ENCODE data around the gene SLC7A6OS. TPM values are rescaled to one million over a fixed set of nuclear protein-coding genes. Genes with fewer than 3 reads are reported as not detected.

The SLC7A6OS gene
- total RNA-seq, 2 experiments from 2014 or later, result 29.0 to 32.1 TPM

- DNase-seq, result no peak
- CTCF ChIA-PET, result no interaction called here
- peaks cover 30% of the 10 kb centered on the region for H3K36me3 Mint-ChIP-seq (ENCODE audit: low read depth)
These were observed 55.0 kb downstream of the SLC7A6OS start for GRCh38 chr16:68255712-68256111.

DNA sequence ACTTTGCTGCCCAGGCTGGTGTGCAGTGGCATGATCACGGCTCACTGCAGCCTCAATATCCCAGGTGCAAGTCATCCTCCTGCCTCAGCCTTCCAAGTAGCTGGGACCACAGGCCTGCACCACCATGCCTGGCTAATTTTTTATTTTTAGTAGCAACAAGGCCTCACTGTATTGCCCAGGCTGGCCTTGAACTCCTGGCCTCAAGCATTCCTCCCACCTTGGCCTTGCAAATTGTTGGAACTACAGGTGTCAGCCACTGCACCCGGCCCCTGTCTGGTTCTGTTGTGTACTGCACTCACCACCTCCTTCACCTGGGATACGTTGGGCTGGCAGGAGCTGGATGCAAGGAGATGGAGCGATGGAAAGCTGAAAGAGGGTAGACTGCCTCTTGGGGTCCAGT lies 57.0 kb downstream of the SLC7A6OS start:
- H3K4me3 Mint-ChIP-seq, result no peak overlapping the region
- H3K36me3 ChIP-seq (ENCODE audit: insufficient read depth, low read length), result peaks cover 33% of the 10 kb centered on the region

More at GRCh38 chr16:68255712-68256111, 55.0 kb downstream of the SLC7A6OS start:
- H3K36me3 ChIP-seq (ENCODE audit: insufficient read depth, low read length), result peaks cover 46% of the 10 kb centered on the region
- peaks cover 7% of the 10 kb centered on the region for H3K4me1 ChIP-seq (ENCODE audit: insufficient read depth, low read length)
- POLR2A ChIA-PET, result interaction anchor here (0.6 kb wide), 1 partner anchor 31 kb away, joined by 3 read pairs; no protein-coding TSS in a partner anchor
- Mint-ChIP-seq H3K27me3 (no peaks in the 10 kb centered on the region), H3K4me1 (ENCODE audit: low read depth) (peaks cover 6% of the 10 kb centered on the region), H3K9me3 (no peaks in the 10 kb centered on the region), H3K4me3 (no peak overlapping the region), H3K27ac (no peak overlapping the region)
- intact Hi-C loops (cut with DNase I, micrococcal nuclease), result no loop called here
- H3K4me3 ChIP-seq (ENCODE audit: low read length), result no peak overlapping the region
- no peak for TF ChIP-seq CTCF (IDR thresholded peaks at IDR 0.05)
- no peak overlapping the region for H3K27ac ChIP-seq (ENCODE audit: low read depth in 1 of 2, low read length in 2 of 2)
- H3K27me3 ChIP-seq (ENCODE audit: control insufficient read depth in 1 of 2, insufficient read depth in 2 of 2, low read length in 2 of 2), result no peaks in the 10 kb centered on the region
- no peaks in the 10 kb centered on the region for H3K9me3 ChIP-seq (ENCODE audit: control insufficient read depth in 1 of 2, insufficient read depth in 1 of 2, low read length in 2 of 2)
- ATAC-seq (ENCODE audit: poor library complexity), result no peak

GRCh38 chr16:68252383-68252782 lies 58.4 kb downstream of the SLC7A6OS start:
- peaks cover 3% of the 10 kb centered on the region for H3K4me1 ChIP-seq (ENCODE audit: insufficient read depth, low read length)
- peaks cover 33% of the 10 kb centered on the region for H3K36me3 ChIP-seq (ENCODE audit: insufficient read depth, low read length)
- no peak for DNase-seq
- intact Hi-C loops (cut with DNase I, micrococcal nuclease), result no loop called here
- H3K9me3 ChIP-seq (ENCODE audit: control insufficient read depth in 1 of 2, insufficient read depth in 1 of 2, low read length in 2 of 2), result no peaks in the 10 kb centered on the region
- TF ChIP-seq CTCF (IDR thresholded peaks at IDR 0.05), result no peak
- POLR2A ChIA-PET, result interaction anchor here (1.4 kb wide), 1 partner anchor 9 kb away, joined by 4 read pairs; no protein-coding TSS in a partner anchor
- Mint-ChIP-seq H3K4me3 (no peak overlapping the region), H3K9me3 (no peaks in the 10 kb centered on the region), H3K36me3 (ENCODE audit: low read depth) (peaks cover 27% of the 10 kb centered on the region), H3K27me3 (no peaks in the 10 kb centered on the region), H3K27ac (no peak overlapping the region), H3K4me1 (ENCODE audit: low read depth) (peaks cover 3% of the 10 kb centered on the region)
- no peaks in the 10 kb centered on the region for H3K27me3 ChIP-seq (ENCODE audit: control insufficient read depth in 1 of 2, insufficient read depth in 2 of 2, low read length in 2 of 2)
- CTCF ChIA-PET, result interaction anchor here (0.6 kb wide), 1 partner anchor 681 kb away, joined by 3 read pairs; no protein-coding TSS in a partner anchor
- H3K27ac ChIP-seq (ENCODE audit: low read depth in 1 of 2, low read length in 2 of 2), result no peak overlapping the region
- no peak for ATAC-seq (ENCODE audit: poor library complexity)
- no peak overlapping the region for H3K4me3 ChIP-seq (ENCODE audit: low read length)

More for the DNA sequence above, 57.0 kb downstream of the SLC7A6OS start:
- DNase-seq (no peak), ATAC-seq (ENCODE audit: poor library complexity) (no peak)
- H3K4me1 ChIP-seq (ENCODE audit: insufficient read depth, low read length), result peaks cover 7% of the 10 kb centered on the region
- H3K27ac Mint-ChIP-seq, result no peak overlapping the region
- no peaks in the 10 kb centered on the region for H3K9me3 Mint-ChIP-seq
- peaks cover 36% of the 10 kb centered on the region for H3K36me3 Mint-ChIP-seq (ENCODE audit: low read depth)
- no peak for TF ChIP-seq CTCF (IDR thresholded peaks at IDR 0.05)
- no peaks in the 10 kb centered on the region for H3K27me3 ChIP-seq (ENCODE audit: control insufficient read depth in 1 of 2, insufficient read depth in 2 of 2, low read length in 2 of 2)
- H3K27me3 Mint-ChIP-seq, result no peaks in the 10 kb centered on the region
- intact Hi-C loops (cut with DNase I, micrococcal nuclease), result no loop called here
- H3K4me3 ChIP-seq (ENCODE audit: low read length), result no peak overlapping the region
- no peak overlapping the region for H3K27ac ChIP-seq (ENCODE audit: low read depth in 1 of 2, low read length in 2 of 2)
- no peaks in the 10 kb centered on the region for H3K9me3 ChIP-seq (ENCODE audit: control insufficient read depth in 1 of 2, insufficient read depth in 1 of 2, low read length in 2 of 2)
- ChIA-PET CTCF (interaction anchor here (1.0 kb wide), 1 partner anchor 75 kb away, joined by 3 read pairs; no protein-coding TSS in a partner anchor), POLR2A (interaction anchor here (1.4 kb wide), 1 partner anchor 8 kb away, joined by 4 read pairs; no protein-coding TSS in a partner anchor)
- H3K4me1 Mint-ChIP-seq (ENCODE audit: low read depth), result peaks cover 6% of the 10 kb centered on the region

All from CD4-positive, alpha-beta T cell (primary cell).